HCT116 (cell line): ENCODE data around the gene CLOCK.

Experiments used
- CBX3 ChIP-seq: IDR thresholded peaks from 2 replicates; pipeline ENCODE4 v1.6.1; 2012; ENCODE audit warnings: low read depth
- CEBPB ChIP-seq: IDR thresholded peaks from 2 replicates; pipeline ENCODE4 v1.6.1; 2012; ENCODE audit warnings: low read depth
- EZH2 ChIP-seq: fragments of 200-600 bp; sonication (generic); IDR thresholded peaks from 2 replicates; pipeline ENCODE4 v1.6.1; 2017; ENCODE audit warnings: antibody characterized with exemption, mixed run types
- POLR2A ChIP-seq: IDR thresholded peaks from 2 replicates; pipeline ENCODE4 v1.7.0; 2011; ENCODE audit warnings: borderline replicate concordance; ENCODE audit not compliant: insufficient read depth, insufficient read length; ENCODE audit errors: extremely low read depth
- TF ChIP-seq, protein P1 (sequence below), 3 experiments: fragments of 200-600 bp in 1 of 3; sonication (generic) in 1 of 3; IDR thresholded peaks in 2 of 3; conservative IDR thresholded peaks in 1 of 3; 2 replicates each; pipeline ENCODE4 v1.5.1; 2012 to 2017; ENCODE audit warnings: low read depth in 2 of 3, low read length in 2 of 3, antibody characterized with exemption in 1 of 3, borderline replicate concordance in 1 of 3, control low read depth in 1 of 3, mild to moderate bottlenecking in 1 of 3, mixed read lengths in 1 of 3, mixed run types in 1 of 3, moderate library complexity in 1 of 3; ENCODE audit not compliant: insufficient read depth in 1 of 3
- TF ChIP-seq, protein P2 (sequence below): IDR thresholded peaks from 2 replicates; pipeline ENCODE4 v1.6.1; 2012; ENCODE audit warnings: low read depth
- TF ChIP-seq, protein P3 (sequence below): IDR thresholded peaks from 2 replicates; pipeline ENCODE4 v1.6.1; 2012

DNA sequence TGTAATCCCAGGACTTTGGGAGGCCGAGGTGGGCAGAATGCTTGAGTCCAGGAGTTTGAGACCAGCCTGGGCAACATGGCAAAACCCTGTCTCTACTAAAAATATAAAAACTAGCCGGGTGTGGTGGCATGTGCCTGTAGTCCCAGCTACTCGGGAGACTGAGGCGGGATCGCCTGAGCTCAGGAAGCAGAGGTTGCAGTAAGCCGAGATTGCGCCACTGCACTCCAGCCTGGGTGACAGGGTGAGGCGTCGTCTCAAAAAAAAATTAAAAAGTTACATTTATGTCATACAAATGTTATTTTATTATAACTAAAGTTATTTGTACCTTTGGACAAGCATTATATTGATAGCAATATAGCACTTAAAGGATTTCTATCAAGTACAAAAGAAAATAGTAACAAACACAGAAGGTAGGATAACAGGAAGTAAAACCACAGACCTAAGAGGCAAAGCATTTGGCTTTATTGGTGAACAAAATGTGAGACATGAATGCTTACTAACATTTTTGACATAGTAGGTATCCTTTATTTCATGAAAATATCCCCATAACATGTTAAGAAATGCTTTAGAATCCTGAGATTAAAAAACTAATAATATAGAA is 99.5 kb downstream of the CLOCK start:
- TF ChIP-seq EZH2, result no peak
- TF ChIP-seq, protein P1, sequence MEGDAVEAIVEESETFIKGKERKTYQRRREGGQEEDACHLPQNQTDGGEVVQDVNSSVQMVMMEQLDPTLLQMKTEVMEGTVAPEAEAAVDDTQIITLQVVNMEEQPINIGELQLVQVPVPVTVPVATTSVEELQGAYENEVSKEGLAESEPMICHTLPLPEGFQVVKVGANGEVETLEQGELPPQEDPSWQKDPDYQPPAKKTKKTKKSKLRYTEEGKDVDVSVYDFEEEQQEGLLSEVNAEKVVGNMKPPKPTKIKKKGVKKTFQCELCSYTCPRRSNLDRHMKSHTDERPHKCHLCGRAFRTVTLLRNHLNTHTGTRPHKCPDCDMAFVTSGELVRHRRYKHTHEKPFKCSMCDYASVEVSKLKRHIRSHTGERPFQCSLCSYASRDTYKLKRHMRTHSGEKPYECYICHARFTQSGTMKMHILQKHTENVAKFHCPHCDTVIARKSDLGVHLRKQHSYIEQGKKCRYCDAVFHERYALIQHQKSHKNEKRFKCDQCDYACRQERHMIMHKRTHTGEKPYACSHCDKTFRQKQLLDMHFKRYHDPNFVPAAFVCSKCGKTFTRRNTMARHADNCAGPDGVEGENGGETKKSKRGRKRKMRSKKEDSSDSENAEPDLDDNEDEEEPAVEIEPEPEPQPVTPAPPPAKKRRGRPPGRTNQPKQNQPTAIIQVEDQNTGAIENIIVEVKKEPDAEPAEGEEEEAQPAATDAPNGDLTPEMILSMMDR (IDR thresholded peaks at IDR 0.05 in 2 of 3, conservative IDR thresholded peaks at IDR 0.05 in 1 of 3; ENCODE audit: borderline replicate concordance in 1 of 3, insufficient read depth in 1 of 3, low read depth in 2 of 3, low read length in 2 of 3), result no peak
- TF ChIP-seq, protein P2, sequence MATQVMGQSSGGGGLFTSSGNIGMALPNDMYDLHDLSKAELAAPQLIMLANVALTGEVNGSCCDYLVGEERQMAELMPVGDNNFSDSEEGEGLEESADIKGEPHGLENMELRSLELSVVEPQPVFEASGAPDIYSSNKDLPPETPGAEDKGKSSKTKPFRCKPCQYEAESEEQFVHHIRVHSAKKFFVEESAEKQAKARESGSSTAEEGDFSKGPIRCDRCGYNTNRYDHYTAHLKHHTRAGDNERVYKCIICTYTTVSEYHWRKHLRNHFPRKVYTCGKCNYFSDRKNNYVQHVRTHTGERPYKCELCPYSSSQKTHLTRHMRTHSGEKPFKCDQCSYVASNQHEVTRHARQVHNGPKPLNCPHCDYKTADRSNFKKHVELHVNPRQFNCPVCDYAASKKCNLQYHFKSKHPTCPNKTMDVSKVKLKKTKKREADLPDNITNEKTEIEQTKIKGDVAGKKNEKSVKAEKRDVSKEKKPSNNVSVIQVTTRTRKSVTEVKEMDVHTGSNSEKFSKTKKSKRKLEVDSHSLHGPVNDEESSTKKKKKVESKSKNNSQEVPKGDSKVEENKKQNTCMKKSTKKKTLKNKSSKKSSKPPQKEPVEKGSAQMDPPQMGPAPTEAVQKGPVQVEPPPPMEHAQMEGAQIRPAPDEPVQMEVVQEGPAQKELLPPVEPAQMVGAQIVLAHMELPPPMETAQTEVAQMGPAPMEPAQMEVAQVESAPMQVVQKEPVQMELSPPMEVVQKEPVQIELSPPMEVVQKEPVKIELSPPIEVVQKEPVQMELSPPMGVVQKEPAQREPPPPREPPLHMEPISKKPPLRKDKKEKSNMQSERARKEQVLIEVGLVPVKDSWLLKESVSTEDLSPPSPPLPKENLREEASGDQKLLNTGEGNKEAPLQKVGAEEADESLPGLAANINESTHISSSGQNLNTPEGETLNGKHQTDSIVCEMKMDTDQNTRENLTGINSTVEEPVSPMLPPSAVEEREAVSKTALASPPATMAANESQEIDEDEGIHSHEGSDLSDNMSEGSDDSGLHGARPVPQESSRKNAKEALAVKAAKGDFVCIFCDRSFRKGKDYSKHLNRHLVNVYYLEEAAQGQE, result no peak
- TF ChIP-seq, protein P3, sequence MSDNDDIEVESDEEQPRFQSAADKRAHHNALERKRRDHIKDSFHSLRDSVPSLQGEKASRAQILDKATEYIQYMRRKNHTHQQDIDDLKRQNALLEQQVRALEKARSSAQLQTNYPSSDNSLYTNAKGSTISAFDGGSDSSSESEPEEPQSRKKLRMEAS, result no peak
- TF ChIP-seq POLR2A, result no peak
- TF ChIP-seq CBX3, result no peak
- TF ChIP-seq CEBPB, result no peak
